OCI-LY1 (cell line): ENCODE data around the gene RFPL2.

Experiments
- H2AFZ ChIP-seq: fragments of 200-600 bp; sonication (generic), shearing (Covaris generic); 2 replicates; pipeline ENCODE4 v1.6.0; 2014; ENCODE audit warnings: antibody characterized with exemption, mild to moderate bottlenecking, low read length
- H3F3A ChIP-seq: fragments of 200-600 bp; sonication (generic), shearing (Covaris generic); 2 replicates; pipeline ENCODE4 v1.6.0; 2014; ENCODE audit warnings: mild to moderate bottlenecking, antibody characterized with exemption, low read length, moderate library complexity; ENCODE audit not compliant: insufficient read depth
- H3K27ac ChIP-seq: fragments of 200-600 bp; sonication (generic); 2 replicates; pipeline ENCODE4 v1.5.1; 2014; ENCODE audit warnings: low read length, mixed run types, mild to moderate bottlenecking, low read depth; ENCODE audit not compliant: poor library complexity, severe bottlenecking
- H3K27me3 ChIP-seq: fragments of 200-600 bp; sonication (generic); 2 replicates; pipeline ENCODE4 v1.6.0; 2014; ENCODE audit warnings: antibody characterized with exemption, mild to moderate bottlenecking, low read length, moderate library complexity; ENCODE audit not compliant: insufficient read depth
- H3K36me3 ChIP-seq: fragments of 200-600 bp; sonication (generic); 2 replicates; pipeline ENCODE4 v1.6.1; 2014; ENCODE audit warnings: mild to moderate bottlenecking, antibody characterized with exemption, low read length, moderate library complexity, mixed read lengths; ENCODE audit not compliant: insufficient read depth
- H3K4me1 ChIP-seq: fragments of 200-600 bp; sonication (generic); 2 replicates; pipeline ENCODE4 v1.5.1; 2014; ENCODE audit warnings: mild to moderate bottlenecking, low read length, moderate library complexity; ENCODE audit not compliant: insufficient read depth, severe bottlenecking
- H3K4me2 ChIP-seq: fragments of 200-600 bp; sonication (generic), shearing (Covaris generic); 2 replicates; pipeline ENCODE4 v1.6.1; 2014; ENCODE audit warnings: low read length
- H3K4me3 ChIP-seq: fragments of 200-600 bp; sonication (generic); 2 replicates; pipeline ENCODE4 v1.5.1; 2014; ENCODE audit warnings: low read length, low read depth, mild to moderate bottlenecking, mixed read lengths; ENCODE audit not compliant: poor library complexity, severe bottlenecking
- H3K79me2 ChIP-seq: fragments of 200-600 bp; shearing (Covaris generic); 2 replicates; pipeline ENCODE4 v1.6.1; 2016; ENCODE audit warnings: mixed run types, low read length, mixed read lengths; ENCODE audit not compliant: insufficient read depth
- H3K9ac ChIP-seq: fragments of 200-600 bp; sonication (generic), shearing (Covaris generic); 2 replicates; pipeline ENCODE4 v1.6.1; 2014; ENCODE audit warnings: mild to moderate bottlenecking, low read length, mixed read lengths
- H3K9me2 ChIP-seq: fragments of 200-600 bp; sonication (generic), shearing (Covaris generic); 2 replicates; pipeline ENCODE4 v1.6.1; 2014; ENCODE audit warnings: low read depth, mild to moderate bottlenecking, low read length, mixed read lengths
- H3K9me3 ChIP-seq: fragments of 200-600 bp; shearing (Covaris generic); 2 replicates; pipeline ENCODE4 v1.6.1; 2014; ENCODE audit warnings: low read length, mixed read lengths
- H4K20me1 ChIP-seq: fragments of 200-600 bp; sonication (generic), shearing (Covaris generic); 2 replicates; pipeline ENCODE4 v1.6.0; 2016; ENCODE audit warnings: mild to moderate bottlenecking, low read length; ENCODE audit not compliant: insufficient read depth
- EZH2 ChIP-seq: fragments of 200-600 bp; sonication (generic), shearing (Covaris generic); IDR thresholded peaks from 2 replicates; pipeline ENCODE4 v1.8.0; 2017; ENCODE audit warnings: borderline replicate concordance, mixed run types, mild to moderate bottlenecking, antibody characterized with exemption, low read length, moderate library complexity, mixed read lengths
- TF ChIP-seq, protein P1 (sequence below): fragments of 200-600 bp; sonication (generic), shearing (Covaris generic); IDR thresholded peaks from 2 replicates; pipeline ENCODE4 v1.5.1; 2017; ENCODE audit warnings: mild to moderate bottlenecking, antibody characterized with exemption, low read length, moderate library complexity, mixed read lengths

Gene RFPL2

GRCh38 chr22:32204856-32205722, at the start of gene RFPL2:
Gene RFPL2 (minus strand): TSS chr22:32205073. CDS start chr22:32202451, 2,622 bp downstream.
- Histone ChIP-seq H3K79me2 (no peaks in the 10 kb centered on the region), H3K9me2 (no peaks in the 10 kb centered on the region), H4K20me1 (no peaks in the 10 kb centered on the region), H3F3A (no peaks in the 10 kb centered on the region), H3K4me2 (no peak within 1 kb of the TSS), H3K4me1 (no peaks in the 10 kb centered on the region), H3K9me3 (no peaks in the 10 kb centered on the region), H3K4me3 (no peak within 1 kb of the TSS), H3K36me3 (no peaks in the 10 kb centered on the region), H2AFZ (no peak within 1 kb of the TSS), H3K27ac (no peak within 1 kb of the TSS), H3K27me3 (no peaks in the 10 kb centered on the region), H3K9ac (no peak within 1 kb of the TSS)
- TF ChIP-seq EZH2, result no peak
- TF ChIP-seq, protein P1, sequence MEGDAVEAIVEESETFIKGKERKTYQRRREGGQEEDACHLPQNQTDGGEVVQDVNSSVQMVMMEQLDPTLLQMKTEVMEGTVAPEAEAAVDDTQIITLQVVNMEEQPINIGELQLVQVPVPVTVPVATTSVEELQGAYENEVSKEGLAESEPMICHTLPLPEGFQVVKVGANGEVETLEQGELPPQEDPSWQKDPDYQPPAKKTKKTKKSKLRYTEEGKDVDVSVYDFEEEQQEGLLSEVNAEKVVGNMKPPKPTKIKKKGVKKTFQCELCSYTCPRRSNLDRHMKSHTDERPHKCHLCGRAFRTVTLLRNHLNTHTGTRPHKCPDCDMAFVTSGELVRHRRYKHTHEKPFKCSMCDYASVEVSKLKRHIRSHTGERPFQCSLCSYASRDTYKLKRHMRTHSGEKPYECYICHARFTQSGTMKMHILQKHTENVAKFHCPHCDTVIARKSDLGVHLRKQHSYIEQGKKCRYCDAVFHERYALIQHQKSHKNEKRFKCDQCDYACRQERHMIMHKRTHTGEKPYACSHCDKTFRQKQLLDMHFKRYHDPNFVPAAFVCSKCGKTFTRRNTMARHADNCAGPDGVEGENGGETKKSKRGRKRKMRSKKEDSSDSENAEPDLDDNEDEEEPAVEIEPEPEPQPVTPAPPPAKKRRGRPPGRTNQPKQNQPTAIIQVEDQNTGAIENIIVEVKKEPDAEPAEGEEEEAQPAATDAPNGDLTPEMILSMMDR, result no peak

DNA sequence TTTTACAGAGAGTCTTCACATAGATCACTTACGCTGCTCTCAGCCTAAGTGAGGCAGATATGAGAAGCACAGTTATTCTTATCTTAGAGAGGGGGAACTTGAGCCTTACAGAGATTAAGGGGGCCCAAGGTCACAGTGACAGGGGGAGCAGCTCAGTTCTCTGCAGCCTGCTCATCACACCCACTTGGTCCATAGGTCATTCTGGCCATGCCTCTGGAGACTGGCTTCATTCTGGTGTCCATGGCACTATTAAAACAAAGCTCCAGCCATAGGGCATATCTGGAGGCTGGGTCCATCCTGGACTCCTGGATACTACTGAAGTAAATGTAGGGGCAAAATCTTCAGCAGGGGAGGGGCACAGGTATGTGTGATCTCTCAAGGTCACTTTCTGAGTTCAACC, 44.4 kb upstream of the RFPL2 start:
- no peak overlapping the region for H3K4me2 ChIP-seq
- no peaks in the 10 kb centered on the region for H3K9me2 ChIP-seq
- H3K9me3 ChIP-seq, result no peaks in the 10 kb centered on the region
- no peak overlapping the region for H3K4me3 ChIP-seq
- H3K4me1 ChIP-seq, result no peaks in the 10 kb centered on the region
- no peak overlapping the region for H3K27ac ChIP-seq
- H3K9ac ChIP-seq, result no peak overlapping the region
- no peaks in the 10 kb centered on the region for H3K36me3 ChIP-seq
- H3F3A ChIP-seq, result no peaks in the 10 kb centered on the region
- TF ChIP-seq EZH2, result no peak
- TF ChIP-seq, protein P1, result no peak
- H4K20me1 ChIP-seq, result no peaks in the 10 kb centered on the region
- H3K79me2 ChIP-seq, result no peaks in the 10 kb centered on the region
- H3K27me3 ChIP-seq, result no peaks in the 10 kb centered on the region
- H2AFZ ChIP-seq, result no peak overlapping the region

DNA sequence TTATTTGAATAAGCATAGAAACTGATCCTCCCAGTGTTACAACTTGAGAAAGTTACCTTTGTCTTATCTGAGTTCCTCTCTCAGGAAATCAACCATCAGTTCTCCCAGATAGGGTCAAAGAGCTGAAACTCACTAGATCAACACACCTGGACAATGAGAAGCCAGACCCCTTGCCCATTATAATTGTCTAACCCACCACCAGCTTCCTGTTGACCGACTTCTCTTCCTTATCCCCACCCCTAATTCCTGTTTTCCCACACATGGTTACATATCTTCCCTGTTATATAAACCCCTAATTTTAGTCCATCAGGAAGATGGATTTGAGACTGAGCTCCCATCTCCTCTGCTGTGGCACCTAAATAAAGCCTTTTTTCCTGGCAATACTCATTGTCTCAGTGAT, 43.4 kb upstream of the RFPL2 start:
- Histone ChIP-seq H4K20me1 (no peaks in the 10 kb centered on the region), H3K36me3 (no peaks in the 10 kb centered on the region), H3K9ac (no peak overlapping the region), H3K27me3 (no peaks in the 10 kb centered on the region), H3F3A (no peaks in the 10 kb centered on the region), H3K4me3 (no peak overlapping the region), H3K9me3 (no peaks in the 10 kb centered on the region), H2AFZ (no peak overlapping the region), H3K79me2 (no peaks in the 10 kb centered on the region), H3K4me1 (no peaks in the 10 kb centered on the region), H3K9me2 (no peaks in the 10 kb centered on the region), H3K4me2 (no peak overlapping the region), H3K27ac (no peak overlapping the region)
- no peak for TF ChIP-seq EZH2
- TF ChIP-seq, protein P1, result no peak
